HCT116 (cell line): Measurements from ENCODE around the gene FSD2.

ENCODE experiments used
- ATF3 ChIP-seq: IDR thresholded peaks from 2 replicates; pipeline ENCODE4 v1.6.1; 2012
- CTCF ChIP-seq, 3 experiments: fragments of 200-600 bp in 1 of 3; sonication (generic) in 1 of 3; IDR thresholded peaks in 2 of 3; conservative IDR thresholded peaks in 1 of 3; 2 replicates each; pipeline ENCODE4 v1.5.1; 2012 to 2017; ENCODE audit warnings: low read depth in 2 of 3, low read length in 2 of 3, antibody characterized with exemption in 1 of 3, borderline replicate concordance in 1 of 3, control low read depth in 1 of 3, mild to moderate bottlenecking in 1 of 3, mixed read lengths in 1 of 3, mixed run types in 1 of 3, moderate library complexity in 1 of 3; ENCODE audit not compliant: insufficient read depth in 1 of 3
- EZH2phosphoT487 ChIP-seq: fragments of 200-600 bp; IDR thresholded peaks from 2 replicates; pipeline ENCODE4 v1.6.1; 2018; ENCODE audit warnings: antibody characterized with exemption, borderline replicate concordance
- MAX ChIP-seq: IDR thresholded peaks from 2 replicates; pipeline ENCODE4 v1.6.1; 2012
- SIN3A ChIP-seq: IDR thresholded peaks from 2 replicates; pipeline ENCODE4 v1.6.1; 2012; ENCODE audit warnings: low read depth

GRCh38 chr15:82823049-82823448, 17.2 kb upstream of the FSD2 start:
- TF ChIP-seq EZH2phosphoT487 (no peak), SIN3A (no peak), CTCF (IDR thresholded peaks at IDR 0.05 in 2 of 3, conservative IDR thresholded peaks at IDR 0.05 in 1 of 3; ENCODE audit: borderline replicate concordance in 1 of 3, insufficient read depth in 1 of 3, low read depth in 2 of 3, low read length in 2 of 3) (no peak), MAX (no peak), ATF3 (no peak)
